Measurements from ENCODE around the gene TBX18.

The TBX18 gene

DNA sequence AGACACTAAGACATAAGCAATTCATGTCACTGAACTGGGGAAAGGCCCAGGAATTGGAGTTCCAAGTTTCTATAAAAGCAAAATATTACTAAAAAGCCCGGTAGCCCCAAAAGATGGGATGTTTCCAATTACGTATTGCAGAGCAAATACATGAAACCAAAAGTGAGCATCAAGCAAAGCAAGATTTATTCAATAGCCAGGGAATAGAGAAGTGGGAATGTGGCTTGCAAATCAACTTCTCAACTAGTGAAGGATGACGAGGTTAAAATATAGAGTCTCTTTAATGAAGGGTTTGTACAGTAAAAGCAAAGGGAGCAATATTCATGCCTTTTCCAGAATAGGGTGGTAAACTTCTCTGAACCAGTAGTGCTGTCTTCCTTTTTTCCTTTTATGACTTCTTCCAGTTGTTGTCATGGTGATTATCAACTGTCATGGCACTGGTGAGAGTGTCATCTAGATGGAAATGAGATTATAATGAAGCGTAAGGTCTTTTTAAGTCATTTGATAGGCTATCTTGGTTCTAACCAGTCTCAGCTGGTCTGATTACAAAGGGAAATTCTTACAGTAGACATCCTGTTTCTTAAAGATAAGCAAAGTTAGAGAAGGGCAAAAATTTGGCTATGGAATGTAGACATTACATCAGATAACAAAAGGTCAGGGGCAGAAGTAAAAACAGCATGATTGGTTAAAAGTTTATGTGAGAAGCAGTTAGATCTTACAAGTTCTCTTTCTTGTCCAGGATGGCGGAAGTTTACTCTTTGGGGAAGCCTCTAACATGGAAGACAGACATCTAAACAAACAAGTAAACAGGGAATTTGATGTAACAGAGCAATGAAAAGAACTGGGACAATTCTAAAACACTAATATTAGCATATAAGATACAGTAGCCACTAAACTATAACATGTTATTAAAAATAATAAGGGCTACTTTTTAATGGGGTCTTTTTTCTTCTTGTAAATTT, 96.9 kb downstream of the TBX18 start:
- no peak for DNase-seq

DNA sequence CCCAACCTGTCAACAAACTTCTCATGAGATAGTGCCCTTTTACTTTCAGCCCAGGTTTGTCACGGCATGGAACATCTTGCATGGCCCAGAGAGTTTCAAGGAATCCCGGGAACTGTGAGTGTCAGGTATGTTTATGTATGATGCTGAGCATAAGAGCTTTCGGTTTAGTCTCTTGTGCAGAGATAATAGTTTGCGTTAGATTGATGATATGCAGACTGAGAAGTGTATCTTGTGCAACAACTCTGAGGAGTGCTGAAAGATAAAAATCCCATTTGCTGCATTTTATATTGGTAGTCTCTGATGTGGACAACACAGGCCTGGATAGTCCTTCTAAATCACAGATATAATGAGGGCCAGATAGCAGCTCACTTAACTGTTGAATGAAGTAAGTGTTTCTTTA, 99.0 kb downstream of the TBX18 start:
- no peak for DNase-seq

DNA sequence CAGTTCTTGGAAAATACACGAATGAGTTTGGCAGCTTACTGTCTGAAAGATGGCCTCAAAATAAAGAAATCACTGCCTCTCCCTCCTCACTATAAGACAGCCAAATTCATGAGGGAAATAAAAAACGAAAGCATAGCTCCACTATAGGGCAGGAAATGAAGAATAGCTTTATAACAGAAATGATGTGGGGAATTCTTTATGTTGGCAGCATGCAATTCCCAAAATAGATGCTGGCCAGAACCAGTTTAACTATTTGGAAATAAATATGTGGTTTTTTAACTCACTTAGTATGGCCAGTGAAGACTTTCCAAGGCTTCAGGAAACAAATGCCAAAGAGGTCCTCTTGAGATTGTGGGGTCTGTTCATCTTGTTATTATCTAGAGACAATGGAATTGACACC, 100.5 kb downstream of the TBX18 start:
- DNase-seq = no peak

DNA sequence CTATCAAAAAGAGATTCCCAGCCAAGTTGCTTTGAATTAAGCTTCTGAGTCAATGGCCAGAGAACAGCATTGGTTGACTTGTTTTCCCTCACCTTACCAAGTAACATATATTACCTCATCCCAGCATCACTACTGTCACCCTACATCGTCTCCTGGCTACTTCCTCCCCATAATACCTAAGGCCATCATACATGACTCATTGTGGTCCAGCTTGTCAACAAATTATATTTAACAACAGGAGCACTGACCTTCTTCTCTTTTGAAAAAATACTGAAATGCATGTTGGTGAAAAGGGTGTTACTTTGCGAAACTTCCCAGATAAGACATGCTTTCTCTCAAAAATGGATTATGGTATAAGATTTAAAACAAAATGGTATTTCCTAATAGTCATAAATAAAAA, 106.9 kb downstream of the TBX18 start:
- DNase-seq = no peak

DNA sequence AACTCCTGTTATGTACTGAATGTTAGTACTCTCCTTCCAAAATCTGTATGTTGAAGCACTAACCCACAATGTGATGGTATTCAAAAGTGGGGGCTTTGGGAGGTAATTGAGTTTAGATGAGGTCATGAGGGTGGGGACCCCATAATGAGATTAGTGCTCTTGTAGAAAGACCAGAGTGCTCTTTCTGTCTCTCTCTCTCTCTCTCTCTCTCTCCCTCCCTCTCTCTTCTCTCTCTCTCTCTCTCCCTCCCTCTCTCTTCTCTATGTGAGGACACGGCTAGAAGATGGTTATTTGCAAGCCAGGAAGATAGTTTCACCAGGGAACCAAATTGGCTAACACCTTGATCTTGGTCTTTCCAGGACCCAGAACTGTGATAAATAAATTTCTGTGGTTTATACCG, 107.4 kb downstream of the TBX18 start:
- no peak for DNase-seq

DNA sequence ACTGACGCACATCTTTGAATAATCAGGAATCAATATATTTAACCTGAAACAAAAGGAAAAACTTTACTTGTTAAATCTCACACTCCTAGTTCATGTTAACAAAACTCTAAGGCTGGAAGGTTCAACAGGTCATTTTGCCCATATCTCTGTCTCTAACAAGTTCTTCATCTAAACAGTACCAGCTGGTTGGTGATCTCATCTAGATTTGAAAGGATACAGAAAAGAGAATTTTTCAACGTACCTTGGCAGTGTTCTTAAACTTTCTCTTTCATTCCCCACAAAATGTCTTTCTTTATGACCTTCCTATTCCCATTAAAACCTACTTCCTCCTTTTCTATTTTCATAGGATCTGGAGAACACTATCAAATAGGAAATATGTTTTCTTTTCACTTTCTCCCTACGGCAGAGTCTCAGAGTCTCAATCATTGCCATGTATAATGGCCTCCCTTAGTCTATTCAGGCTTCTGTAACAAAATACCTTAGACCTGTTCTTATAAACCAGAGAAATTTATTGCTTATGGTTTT, 111.3 kb downstream of the TBX18 start:
- DNase-seq = no peak

DNA sequence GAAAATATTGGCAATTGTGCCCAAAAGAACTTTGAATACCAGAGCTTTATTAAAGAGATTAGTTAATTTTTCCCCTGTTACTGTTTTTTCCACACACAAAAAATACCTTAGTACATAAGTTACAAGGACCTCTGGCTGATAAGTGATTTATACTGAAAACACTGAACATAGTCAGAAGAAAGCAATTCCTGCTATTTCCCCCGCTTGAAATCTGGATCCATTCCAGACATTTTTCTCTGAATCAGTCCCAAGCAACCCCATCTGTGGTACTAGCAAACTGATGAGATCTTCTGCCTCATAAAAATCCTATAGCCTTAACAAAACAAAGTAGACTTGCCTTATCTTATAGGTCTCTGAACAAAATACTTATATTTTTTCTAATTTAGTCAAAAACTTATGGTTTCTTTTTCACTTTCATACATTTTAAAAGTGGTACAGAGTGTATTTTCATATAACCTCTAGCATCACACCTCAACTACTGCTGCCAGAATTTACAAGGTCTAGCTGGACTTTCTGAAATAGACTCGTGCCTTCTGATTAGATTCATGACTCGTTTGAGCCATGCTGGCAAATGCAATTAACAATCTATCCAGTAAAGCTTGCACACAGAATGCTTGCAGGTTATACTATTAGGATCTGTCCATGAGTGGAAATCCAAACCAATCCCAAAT, 111.9 kb downstream of the TBX18 start:
- no peak for DNase-seq

DNA sequence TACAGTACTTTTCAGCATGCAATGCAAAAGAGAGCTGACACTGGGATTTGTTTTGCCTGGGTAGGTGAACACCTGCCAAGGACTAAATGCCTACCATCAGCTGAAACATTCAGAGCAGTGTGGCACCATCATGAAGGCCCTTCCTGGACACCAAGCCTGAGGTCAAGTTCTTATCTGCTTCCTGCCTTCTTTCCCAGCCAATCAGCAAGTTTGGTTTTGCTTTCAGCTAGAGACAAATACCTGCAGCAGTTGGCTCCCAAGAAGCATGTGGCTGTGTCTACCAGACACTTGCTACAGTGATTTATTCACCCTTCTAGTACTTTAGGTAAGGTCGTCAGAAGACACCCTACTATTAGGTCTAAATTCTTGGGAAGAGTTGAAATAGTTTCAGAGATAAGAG, 112.8 kb downstream of the TBX18 start:
- DNase-seq = no peak

DNA sequence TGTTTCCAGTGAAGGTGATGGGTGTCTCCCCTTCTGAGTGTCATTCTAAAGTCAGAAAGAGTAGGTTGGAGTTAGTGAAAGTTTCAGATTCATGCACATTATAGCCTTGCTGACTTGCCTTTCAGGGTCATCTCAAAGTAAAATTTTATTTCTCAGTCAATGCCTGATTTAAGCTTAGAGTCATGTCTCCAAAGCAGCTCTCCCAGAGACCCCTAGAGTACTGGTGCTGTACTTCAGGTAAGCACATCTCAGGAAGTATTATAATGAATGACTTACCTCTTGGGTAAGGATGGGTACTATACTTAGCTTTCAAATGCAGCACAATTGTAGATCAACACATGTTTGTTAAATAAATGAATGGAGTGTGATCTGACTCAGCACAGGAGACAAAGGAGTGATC, 116.0 kb downstream of the TBX18 start:
- DNase-seq = no peak

DNA sequence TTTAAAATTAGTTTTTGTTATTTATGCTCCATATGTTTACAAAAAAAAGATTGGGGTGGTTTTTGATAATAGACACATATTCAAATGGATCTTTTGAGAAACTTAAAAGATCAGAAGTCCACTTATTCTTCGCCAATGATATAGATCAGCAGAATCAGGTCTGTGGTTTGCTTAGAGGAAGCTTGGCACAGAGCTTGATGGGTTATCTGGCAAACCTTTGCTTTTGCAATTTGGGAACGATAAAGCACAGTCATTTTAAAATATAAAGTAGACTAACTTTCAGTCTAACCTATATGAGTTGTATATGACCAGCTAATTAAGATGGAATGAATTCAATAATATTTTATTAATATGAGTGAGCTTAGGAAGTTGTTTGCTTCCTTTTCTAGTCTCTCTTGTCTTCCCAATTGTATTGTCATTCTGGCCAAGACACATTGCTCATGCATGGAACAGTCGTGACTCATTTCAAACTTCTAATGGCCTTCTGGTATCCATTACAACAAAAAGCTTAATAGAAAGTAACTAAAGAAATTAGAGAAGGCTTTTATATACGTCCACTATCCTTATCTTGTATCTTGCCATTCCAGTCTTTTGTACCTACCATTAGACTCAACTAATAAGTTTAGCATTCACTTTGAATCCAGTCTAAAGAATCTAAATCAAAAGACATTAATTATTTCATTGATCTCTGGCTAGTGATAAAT, 118.7 kb downstream of the TBX18 start:
- DNase-seq = peak in 1 of 5 experiments; percentile 11

DNA sequence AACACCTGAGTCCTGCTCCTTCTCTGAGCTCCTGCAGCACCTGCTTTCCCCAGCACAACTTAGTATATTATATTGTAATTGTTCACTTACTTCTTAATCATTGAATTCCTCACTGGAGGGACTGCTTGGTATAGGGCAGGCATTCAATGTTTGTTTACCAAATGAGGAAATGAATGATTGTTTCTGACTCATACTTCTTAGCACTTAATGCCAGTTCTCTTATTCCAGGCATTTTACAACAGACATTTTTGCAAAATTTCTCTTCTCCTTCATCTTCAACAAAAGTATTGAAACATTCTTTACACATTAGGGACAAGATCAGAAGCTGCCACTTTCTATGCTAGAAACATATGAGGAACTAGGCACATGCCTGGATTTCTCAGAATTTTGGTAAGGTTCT, 119.4 kb downstream of the TBX18 start:
- no peak for DNase-seq

DNA sequence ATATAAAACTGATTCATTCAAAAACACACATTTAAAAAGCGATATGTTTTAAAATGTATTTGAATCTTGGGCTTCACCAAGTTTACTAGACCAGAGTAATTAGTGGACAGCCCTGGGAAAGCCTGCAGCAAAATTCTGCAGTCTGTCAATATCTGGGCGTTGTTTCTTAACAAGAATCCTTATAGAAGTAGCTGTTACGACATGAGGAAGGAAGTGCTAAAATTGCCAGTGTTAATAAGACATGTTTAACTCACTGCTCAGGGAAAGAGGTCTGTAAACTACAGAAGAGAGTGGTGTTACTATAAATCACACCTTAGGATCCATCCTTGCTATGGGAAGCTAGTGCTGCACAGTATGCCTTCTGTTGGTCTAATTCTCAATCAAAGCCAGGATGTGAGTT, 120.6 kb downstream of the TBX18 start:
- no peak for DNase-seq

DNA sequence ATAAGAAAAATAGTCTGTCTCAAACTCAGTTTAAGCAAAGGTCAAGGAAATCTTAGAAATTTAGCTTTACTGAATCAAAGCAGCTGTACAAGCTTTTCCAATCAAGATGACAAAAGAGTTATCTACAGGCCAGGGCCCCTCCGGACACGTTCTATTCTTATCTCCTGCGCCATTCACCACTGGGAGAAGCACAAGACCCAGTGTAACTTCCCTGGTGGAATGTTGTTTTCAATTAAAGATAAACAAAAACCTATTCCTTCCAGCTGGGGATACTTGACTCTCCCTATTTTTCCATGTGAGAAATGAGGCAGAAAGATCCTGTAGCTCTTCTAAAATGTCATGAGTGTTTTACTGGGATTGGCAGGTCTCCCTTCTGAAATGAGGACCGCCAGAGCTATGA, 123.3 kb downstream of the TBX18 start:
- no peak for DNase-seq

DNA sequence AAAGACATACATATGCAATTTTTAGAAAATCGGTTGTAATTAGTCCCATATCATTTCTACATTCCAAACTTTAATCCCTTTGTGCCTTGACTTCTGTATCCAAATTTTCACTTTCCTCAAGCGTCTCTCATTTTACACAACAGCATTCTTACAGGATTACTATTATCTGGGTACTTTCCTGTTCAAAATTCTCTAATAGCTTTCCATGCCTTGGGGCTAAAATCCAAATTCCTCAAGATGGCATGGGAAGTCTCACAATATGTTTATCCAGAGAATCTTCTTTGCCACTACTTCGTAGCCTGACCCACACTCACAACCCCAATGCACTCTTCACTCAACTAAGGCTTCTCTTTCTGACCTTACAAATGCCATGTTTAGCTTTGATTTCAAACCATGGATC, 125.0 kb downstream of the TBX18 start:
- DNase-seq = no peak

DNA sequence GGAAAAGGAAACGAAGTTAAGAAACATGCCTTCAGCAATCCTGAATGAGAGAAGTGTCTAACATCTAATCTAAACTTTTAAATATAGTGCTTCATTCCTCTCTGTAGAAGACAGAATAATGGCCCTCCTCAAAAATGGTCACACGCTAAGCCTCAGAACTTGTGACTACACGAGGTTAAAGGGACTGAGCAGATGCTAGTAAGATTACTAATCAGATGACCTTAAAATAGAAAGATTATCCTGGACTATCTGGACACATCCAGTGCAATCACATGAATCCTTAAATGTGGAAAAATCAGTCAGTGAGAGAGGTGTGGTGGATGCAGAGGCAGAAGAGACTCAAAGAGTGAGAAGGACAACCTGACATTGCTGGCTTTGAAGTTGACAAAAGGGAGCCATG, 126.1 kb downstream of the TBX18 start:
- no peak for DNase-seq
